GM12878 (cell line): ENCODE results near the gene MKRN1.

Experiments
- CEBPB ChIP-seq, 2 experiments: fragments of 150-350 bp in 1 of 2; IDR thresholded peaks; 2 replicates each; pipeline ENCODE4 v1.6.1; 2012 to 2014; ENCODE audit warnings: low read depth in 2 of 2, low read length in 2 of 2, borderline replicate concordance in 1 of 2, inconsistent platforms in 1 of 2
- CREB1 ChIP-seq: IDR thresholded peaks from 2 replicates; pipeline ENCODE4 v1.6.1; 2012; ENCODE audit warnings: low read depth, mild to moderate bottlenecking, inconsistent platforms
- CTCF ChIP-seq, 3 experiments: IDR thresholded peaks in 2 of 3; conservative IDR thresholded peaks in 1 of 3; 2 replicates each; pipeline ENCODE4 v1.5.1; 2011; ENCODE audit warnings: low read depth in 3 of 3, low read length in 3 of 3, mild to moderate bottlenecking in 3 of 3, control low read depth in 2 of 3, moderate library complexity in 2 of 3, inconsistent platforms in 1 of 3, mixed read lengths in 1 of 3; ENCODE audit not compliant: control insufficient read depth in 2 of 3, insufficient read depth in 1 of 3; ENCODE audit errors: extremely low read depth in 1 of 3
- E2F4 ChIP-seq: IDR thresholded peaks from 2 replicates; pipeline ENCODE4 v1.6.1; 2012; ENCODE audit warnings: low read depth, low read length, improper control_type of control experiment
- EZH2 ChIP-seq: IDR thresholded peaks from 2 replicates; pipeline ENCODE4 v1.6.1; 2012; ENCODE audit warnings: low read depth, mild to moderate bottlenecking, control low read depth, inconsistent platforms, low read length, borderline replicate concordance; ENCODE audit not compliant: control insufficient read depth
- GABPA ChIP-seq: IDR thresholded peaks from 2 replicates; pipeline ENCODE4 v1.6.1; 2014; ENCODE audit warnings: antibody characterized with exemption, low read depth, mild to moderate bottlenecking, inconsistent platforms
- MXI1 ChIP-seq: fragments of 150-350 bp; IDR thresholded peaks from 2 replicates; pipeline ENCODE4 v1.6.1; 2011; ENCODE audit warnings: low read depth, mild to moderate bottlenecking, inconsistent platforms, low read length, improper control_type of control experiment
- PML ChIP-seq: IDR thresholded peaks from 2 replicates; pipeline ENCODE4 v1.6.1; 2012; ENCODE audit warnings: low read length, inconsistent platforms
- POLR2A ChIP-seq: IDR thresholded peaks from 2 replicates; pipeline ENCODE4 v1.6.1; 2011; ENCODE audit warnings: low read depth, mild to moderate bottlenecking, low read length
- SP1 ChIP-seq: IDR thresholded peaks from one replicate; pipeline ENCODE4 v1.6.1; 2011; ENCODE audit warnings: low read depth, low read length
- SPI1 ChIP-seq: IDR thresholded peaks from 2 replicates; pipeline ENCODE4 v1.6.1; 2011; ENCODE audit warnings: low read depth, mild to moderate bottlenecking, low read length, moderate library complexity, borderline replicate concordance; ENCODE audit not compliant: insufficient read depth
- SUPT20H ChIP-seq: IDR thresholded peaks from 2 replicates; pipeline ENCODE4 v1.6.1; 2011; ENCODE audit warnings: low read depth, mild to moderate bottlenecking, low read length, moderate library complexity, borderline replicate concordance; ENCODE audit not compliant: control insufficient read depth
- ZBTB33 ChIP-seq: fragments of 450-650 bp; IDR thresholded peaks from 2 replicates; pipeline ENCODE4 v1.6.1; 2017; ENCODE audit warnings: mild to moderate bottlenecking
- ZBTB40 ChIP-seq: fragments of 450-650 bp; IDR thresholded peaks from 2 replicates; pipeline ENCODE4 v1.6.1; 2016; ENCODE audit warnings: mild to moderate bottlenecking, moderate library complexity, borderline replicate concordance

- TF ChIP-seq PML (no peak), CEBPB (IDR thresholded peaks at IDR 0.05; ENCODE audit: borderline replicate concordance in 1 of 2, low read depth in 2 of 2, low read length in 2 of 2) (no peak), EZH2 (no peak), SP1 (no peak), ZBTB40 (no peak), SUPT20H (no peak), POLR2A (no peak), E2F4 (no peak), ZBTB33 (no peak), MXI1 (no peak), GABPA (no peak), CREB1 (no peak), CTCF (IDR thresholded peaks at IDR 0.05 in 2 of 3, conservative IDR thresholded peaks at IDR 0.05 in 1 of 3; ENCODE audit: control insufficient read depth in 2 of 3, extremely low read depth in 1 of 3, insufficient read depth in 1 of 3, low read depth in 3 of 3, low read length in 3 of 3) (no peak), SPI1 (no peak)
These were observed 74.7 kb downstream of the MKRN1 start for GRCh38 chr7:140404565-140405065.
